ENCODE data around the gene GNMT. TPM values are rescaled to one million over a fixed set of nuclear protein-coding genes. Genes with fewer than 3 reads are reported as not detected.
A peak's percentile ranks its signal among the peaks of the same experiment; 100 is the strongest.

GNMT gene
- total and polyA plus RNA-seq, 9 of the 15 experiments (the other 6 are each of a cell fraction or from before 2014, with no cell fraction given): 0.11 to 0.29 (median 0.15) TPM; not detected in 6

DNA sequence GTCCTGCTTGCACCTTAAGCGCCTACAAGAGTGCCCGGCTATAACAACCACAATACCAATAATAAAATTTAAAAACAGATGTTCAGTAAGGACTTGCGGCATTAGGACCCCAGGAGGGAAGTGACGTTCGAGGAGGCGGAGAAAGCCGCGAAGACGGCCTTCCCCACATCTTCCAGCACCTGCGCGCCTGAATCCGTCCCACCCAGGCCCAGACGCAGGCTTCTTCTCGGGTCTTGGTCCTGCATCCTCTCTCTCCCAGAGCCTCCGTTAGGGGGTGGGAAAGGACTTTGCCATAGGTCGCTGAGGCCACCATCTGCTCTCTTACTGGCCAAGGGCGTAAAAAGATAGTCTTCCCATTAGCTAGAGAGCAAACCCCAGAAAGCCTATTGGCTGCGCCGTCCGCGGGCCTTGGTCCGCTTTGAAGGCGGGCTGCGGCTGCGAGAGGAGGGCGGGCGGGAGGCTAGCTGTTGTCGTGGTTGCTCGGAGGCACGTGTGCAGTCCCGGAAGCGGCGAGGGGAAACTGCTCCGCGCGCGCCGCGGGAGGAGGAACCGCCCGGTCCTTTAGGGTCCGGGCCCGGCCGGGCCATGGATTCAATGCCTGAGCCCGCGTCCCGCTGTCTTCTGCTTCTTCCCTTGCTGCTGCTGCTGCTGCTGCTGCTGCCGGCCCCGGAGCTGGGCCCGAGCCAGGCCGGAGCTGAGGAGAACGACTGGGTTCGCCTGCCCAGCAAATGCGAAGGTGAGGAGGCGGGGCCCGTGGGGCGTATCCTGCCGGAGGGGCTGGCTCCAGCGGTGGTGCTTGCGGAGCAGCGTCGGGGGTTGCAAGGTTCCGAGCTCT, 31.4 kb upstream of the GNMT start, which contains the start of gene CNPY3 (continued):
- TF ChIP-seq SMAD2 (IDR thresholded peaks at IDR 0.05; ENCODE audit: low read depth, low read length): no peak
- TF ChIP-seq ZNF175 (CRISPR knock-in tag; IDR thresholded peaks at IDR 0.05; ENCODE audit: low read depth): peak; percentile 66
- TF ChIP-seq CBX8 (IDR thresholded peaks at IDR 0.05; ENCODE audit: borderline replicate concordance, extremely low read depth, low read depth, low read length, poor library complexity, severe bottlenecking): no peak
- TF ChIP-seq, protein P1, sequence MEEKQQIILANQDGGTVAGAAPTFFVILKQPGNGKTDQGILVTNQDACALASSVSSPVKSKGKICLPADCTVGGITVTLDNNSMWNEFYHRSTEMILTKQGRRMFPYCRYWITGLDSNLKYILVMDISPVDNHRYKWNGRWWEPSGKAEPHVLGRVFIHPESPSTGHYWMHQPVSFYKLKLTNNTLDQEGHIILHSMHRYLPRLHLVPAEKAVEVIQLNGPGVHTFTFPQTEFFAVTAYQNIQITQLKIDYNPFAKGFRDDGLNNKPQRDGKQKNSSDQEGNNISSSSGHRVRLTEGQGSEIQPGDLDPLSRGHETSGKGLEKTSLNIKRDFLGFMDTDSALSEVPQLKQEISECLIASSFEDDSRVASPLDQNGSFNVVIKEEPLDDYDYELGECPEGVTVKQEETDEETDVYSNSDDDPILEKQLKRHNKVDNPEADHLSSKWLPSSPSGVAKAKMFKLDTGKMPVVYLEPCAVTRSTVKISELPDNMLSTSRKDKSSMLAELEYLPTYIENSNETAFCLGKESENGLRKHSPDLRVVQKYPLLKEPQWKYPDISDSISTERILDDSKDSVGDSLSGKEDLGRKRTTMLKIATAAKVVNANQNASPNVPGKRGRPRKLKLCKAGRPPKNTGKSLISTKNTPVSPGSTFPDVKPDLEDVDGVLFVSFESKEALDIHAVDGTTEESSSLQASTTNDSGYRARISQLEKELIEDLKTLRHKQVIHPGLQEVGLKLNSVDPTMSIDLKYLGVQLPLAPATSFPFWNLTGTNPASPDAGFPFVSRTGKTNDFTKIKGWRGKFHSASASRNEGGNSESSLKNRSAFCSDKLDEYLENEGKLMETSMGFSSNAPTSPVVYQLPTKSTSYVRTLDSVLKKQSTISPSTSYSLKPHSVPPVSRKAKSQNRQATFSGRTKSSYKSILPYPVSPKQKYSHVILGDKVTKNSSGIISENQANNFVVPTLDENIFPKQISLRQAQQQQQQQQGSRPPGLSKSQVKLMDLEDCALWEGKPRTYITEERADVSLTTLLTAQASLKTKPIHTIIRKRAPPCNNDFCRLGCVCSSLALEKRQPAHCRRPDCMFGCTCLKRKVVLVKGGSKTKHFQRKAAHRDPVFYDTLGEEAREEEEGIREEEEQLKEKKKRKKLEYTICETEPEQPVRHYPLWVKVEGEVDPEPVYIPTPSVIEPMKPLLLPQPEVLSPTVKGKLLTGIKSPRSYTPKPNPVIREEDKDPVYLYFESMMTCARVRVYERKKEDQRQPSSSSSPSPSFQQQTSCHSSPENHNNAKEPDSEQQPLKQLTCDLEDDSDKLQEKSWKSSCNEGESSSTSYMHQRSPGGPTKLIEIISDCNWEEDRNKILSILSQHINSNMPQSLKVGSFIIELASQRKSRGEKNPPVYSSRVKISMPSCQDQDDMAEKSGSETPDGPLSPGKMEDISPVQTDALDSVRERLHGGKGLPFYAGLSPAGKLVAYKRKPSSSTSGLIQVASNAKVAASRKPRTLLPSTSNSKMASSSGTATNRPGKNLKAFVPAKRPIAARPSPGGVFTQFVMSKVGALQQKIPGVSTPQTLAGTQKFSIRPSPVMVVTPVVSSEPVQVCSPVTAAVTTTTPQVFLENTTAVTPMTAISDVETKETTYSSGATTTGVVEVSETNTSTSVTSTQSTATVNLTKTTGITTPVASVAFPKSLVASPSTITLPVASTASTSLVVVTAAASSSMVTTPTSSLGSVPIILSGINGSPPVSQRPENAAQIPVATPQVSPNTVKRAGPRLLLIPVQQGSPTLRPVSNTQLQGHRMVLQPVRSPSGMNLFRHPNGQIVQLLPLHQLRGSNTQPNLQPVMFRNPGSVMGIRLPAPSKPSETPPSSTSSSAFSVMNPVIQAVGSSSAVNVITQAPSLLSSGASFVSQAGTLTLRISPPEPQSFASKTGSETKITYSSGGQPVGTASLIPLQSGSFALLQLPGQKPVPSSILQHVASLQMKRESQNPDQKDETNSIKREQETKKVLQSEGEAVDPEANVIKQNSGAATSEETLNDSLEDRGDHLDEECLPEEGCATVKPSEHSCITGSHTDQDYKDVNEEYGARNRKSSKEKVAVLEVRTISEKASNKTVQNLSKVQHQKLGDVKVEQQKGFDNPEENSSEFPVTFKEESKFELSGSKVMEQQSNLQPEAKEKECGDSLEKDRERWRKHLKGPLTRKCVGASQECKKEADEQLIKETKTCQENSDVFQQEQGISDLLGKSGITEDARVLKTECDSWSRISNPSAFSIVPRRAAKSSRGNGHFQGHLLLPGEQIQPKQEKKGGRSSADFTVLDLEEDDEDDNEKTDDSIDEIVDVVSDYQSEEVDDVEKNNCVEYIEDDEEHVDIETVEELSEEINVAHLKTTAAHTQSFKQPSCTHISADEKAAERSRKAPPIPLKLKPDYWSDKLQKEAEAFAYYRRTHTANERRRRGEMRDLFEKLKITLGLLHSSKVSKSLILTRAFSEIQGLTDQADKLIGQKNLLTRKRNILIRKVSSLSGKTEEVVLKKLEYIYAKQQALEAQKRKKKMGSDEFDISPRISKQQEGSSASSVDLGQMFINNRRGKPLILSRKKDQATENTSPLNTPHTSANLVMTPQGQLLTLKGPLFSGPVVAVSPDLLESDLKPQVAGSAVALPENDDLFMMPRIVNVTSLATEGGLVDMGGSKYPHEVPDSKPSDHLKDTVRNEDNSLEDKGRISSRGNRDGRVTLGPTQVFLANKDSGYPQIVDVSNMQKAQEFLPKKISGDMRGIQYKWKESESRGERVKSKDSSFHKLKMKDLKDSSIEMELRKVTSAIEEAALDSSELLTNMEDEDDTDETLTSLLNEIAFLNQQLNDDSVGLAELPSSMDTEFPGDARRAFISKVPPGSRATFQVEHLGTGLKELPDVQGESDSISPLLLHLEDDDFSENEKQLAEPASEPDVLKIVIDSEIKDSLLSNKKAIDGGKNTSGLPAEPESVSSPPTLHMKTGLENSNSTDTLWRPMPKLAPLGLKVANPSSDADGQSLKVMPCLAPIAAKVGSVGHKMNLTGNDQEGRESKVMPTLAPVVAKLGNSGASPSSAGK (IDR thresholded peaks at IDR 0.05): peak; percentile 99
- TF ChIP-seq NRF1 (conservative IDR thresholded peaks at IDR 0.05 in 1 of 2, IDR thresholded peaks at IDR 0.05 in 1 of 2): peak; percentile 93 to 94
- TF ChIP-seq, protein P2, sequence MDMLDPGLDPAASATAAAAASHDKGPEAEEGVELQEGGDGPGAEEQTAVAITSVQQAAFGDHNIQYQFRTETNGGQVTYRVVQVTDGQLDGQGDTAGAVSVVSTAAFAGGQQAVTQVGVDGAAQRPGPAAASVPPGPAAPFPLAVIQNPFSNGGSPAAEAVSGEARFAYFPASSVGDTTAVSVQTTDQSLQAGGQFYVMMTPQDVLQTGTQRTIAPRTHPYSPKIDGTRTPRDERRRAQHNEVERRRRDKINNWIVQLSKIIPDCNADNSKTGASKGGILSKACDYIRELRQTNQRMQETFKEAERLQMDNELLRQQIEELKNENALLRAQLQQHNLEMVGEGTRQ (CRISPR knock-in tag; IDR thresholded peaks at IDR 0.05): peak; percentile 90
- TF ChIP-seq, protein P3, sequence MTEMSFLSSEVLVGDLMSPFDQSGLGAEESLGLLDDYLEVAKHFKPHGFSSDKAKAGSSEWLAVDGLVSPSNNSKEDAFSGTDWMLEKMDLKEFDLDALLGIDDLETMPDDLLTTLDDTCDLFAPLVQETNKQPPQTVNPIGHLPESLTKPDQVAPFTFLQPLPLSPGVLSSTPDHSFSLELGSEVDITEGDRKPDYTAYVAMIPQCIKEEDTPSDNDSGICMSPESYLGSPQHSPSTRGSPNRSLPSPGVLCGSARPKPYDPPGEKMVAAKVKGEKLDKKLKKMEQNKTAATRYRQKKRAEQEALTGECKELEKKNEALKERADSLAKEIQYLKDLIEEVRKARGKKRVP (CRISPR knock-in tag; IDR thresholded peaks at IDR 0.05): no peak
- TF ChIP-seq, protein P4, sequence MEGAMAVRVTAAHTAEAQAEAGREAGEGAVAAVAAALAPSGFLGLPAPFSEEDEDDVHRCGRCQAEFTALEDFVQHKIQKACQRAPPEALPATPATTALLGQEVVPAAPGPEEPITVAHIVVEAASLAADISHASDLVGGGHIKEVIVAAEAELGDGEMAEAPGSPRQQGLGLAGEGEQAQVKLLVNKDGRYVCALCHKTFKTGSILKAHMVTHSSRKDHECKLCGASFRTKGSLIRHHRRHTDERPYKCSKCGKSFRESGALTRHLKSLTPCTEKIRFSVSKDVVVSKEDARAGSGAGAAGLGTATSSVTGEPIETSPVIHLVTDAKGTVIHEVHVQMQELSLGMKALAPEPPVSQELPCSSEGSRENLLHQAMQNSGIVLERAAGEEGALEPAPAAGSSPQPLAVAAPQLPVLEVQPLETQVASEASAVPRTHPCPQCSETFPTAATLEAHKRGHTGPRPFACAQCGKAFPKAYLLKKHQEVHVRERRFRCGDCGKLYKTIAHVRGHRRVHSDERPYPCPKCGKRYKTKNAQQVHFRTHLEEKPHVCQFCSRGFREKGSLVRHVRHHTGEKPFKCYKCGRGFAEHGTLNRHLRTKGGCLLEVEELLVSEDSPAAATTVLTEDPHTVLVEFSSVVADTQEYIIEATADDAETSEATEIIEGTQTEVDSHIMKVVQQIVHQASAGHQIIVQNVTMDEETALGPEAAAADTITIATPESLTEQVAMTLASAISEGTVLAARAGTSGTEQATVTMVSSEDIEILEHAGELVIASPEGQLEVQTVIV (CRISPR knock-in tag; IDR thresholded peaks at IDR 0.05; ENCODE audit: borderline replicate concordance): no peak

Data from K562 (cell line).